ENCODE results near the gene TMX4.

The TMX4 gene

GRCh38 chr20:7975851-7976414 lies 43.6 kb downstream of the TMX4 start (continued):
- TF ChIP-seq ZBTB44 (tag by site-specific recombination; IDR thresholded peaks at IDR 0.05) (no peak), MZF1 (tag by site-specific recombination; IDR thresholded peaks at IDR 0.05; ENCODE audit: borderline replicate concordance) (no peak), PRDM4 (tag by site-specific recombination; IDR thresholded peaks at IDR 0.05) (no peak), MEIS1 (CRISPR knock-in tag; IDR thresholded peaks at IDR 0.05; ENCODE audit: borderline replicate concordance) (no peak), ZNF174 (tag by site-specific recombination; IDR thresholded peaks at IDR 0.05) (no peak), SCRT1 (tag by site-specific recombination; IDR thresholded peaks at IDR 0.05; ENCODE audit: borderline replicate concordance) (no peak), ZNF341 (tag by site-specific recombination; IDR thresholded peaks at IDR 0.05; ENCODE audit: low read depth) (no peak), KLF17 (tag by site-specific recombination; IDR thresholded peaks at IDR 0.05) (no peak), ZNF146 (tag by site-specific recombination; IDR thresholded peaks at IDR 0.05) (no peak), ZNF10 (tag by site-specific recombination; IDR thresholded peaks at IDR 0.05) (no peak), ZNF148 (tag by site-specific recombination; IDR thresholded peaks at IDR 0.05; ENCODE audit: borderline replicate concordance) (no peak)

GRCh38 chr20:7974785-7975435 lies 44.7 kb downstream of the TMX4 start:
- TF ChIP-seq ZNF24 (tag by site-specific recombination; IDR thresholded peaks at IDR 0.05) (no peak), ZNF16 (tag by site-specific recombination; IDR thresholded peaks at IDR 0.05; ENCODE audit: low read depth) (no peak), ZNF555 (tag by site-specific recombination; conservative IDR thresholded peaks at IDR 0.05) (no peak), ZSCAN16 (tag by site-specific recombination; IDR thresholded peaks at IDR 0.05) (no peak)
- ChIA-PET CTCF (interaction anchor here (0.6 to 2.1 kb wide), 3 partner anchors 50 to 779 kb away, joined by 3 to 6 read pairs (median 3); no protein-coding TSS in a partner anchor), POLR2A (no interaction called here)
- no peak overlapping the region for H3K4me3 ChIP-seq (ENCODE audit: low read depth, low read length)
- no peaks in the 10 kb centered on the region; a peak in 1 of 3 replicates for H3K36me3 ChIP-seq (ENCODE audit: control insufficient read depth in 2 of 2, insufficient read depth in 1 of 2, low read length in 2 of 2)
- no peaks in the 10 kb centered on the region for H3K9me3 ChIP-seq (ENCODE audit: control insufficient read depth, insufficient read depth, low read depth, low read length)
- no peaks in the 10 kb centered on the region for H3K4me1 ChIP-seq (ENCODE audit: control insufficient read depth, insufficient read depth, low read length)
- no peak overlapping the region for H3K27ac ChIP-seq (ENCODE audit: extremely low read depth, low read depth, low read length)

Measured in HEK293 (cell line).